ENCODE results near the gene MUSK.

Gene MUSK

GRCh38 chr9:110763568-110763967 lies 95.0 kb downstream of the MUSK start:
- H3K27ac ChIP-seq: no peak overlapping the region
- no peak for TF ChIP-seq CTCF (conservative IDR thresholded peaks at IDR 0.05)

GRCh38 chr9:110764006-110764405 lies 95.4 kb downstream of the MUSK start:
- TF ChIP-seq CTCF (conservative IDR thresholded peaks at IDR 0.05): no peak
- no peak overlapping the region for H3K27ac ChIP-seq

GRCh38 chr9:110765926-110766325 lies 97.3 kb downstream of the MUSK start:
- H3K27ac ChIP-seq: no peak overlapping the region
- no peak for TF ChIP-seq CTCF (conservative IDR thresholded peaks at IDR 0.05)

- H3K27ac ChIP-seq: no peak overlapping the region
- no peak for TF ChIP-seq CTCF (conservative IDR thresholded peaks at IDR 0.05)
These were observed 99.0 kb downstream of the MUSK start for GRCh38 chr9:110767559-110768063.

- TF ChIP-seq CTCF (conservative IDR thresholded peaks at IDR 0.05): no peak
- H3K27ac ChIP-seq: no peak overlapping the region
These were observed 100.3 kb downstream of the MUSK start for GRCh38 chr9:110768886-110769285.

GRCh38 chr9:110769667-110770066 lies 101.1 kb downstream of the MUSK start:
- TF ChIP-seq CTCF (conservative IDR thresholded peaks at IDR 0.05): no peak
- H3K27ac ChIP-seq: no peak overlapping the region

- TF ChIP-seq CTCF (conservative IDR thresholded peaks at IDR 0.05): no peak
These were observed 107.1 kb downstream of the MUSK start for GRCh38 chr9:110775724-110776123.

More at GRCh38 chr9:110775724-110776123, 107.1 kb downstream of the MUSK start:
- H3K27ac ChIP-seq: no peak overlapping the region

Data from VCaP (cell line).